Ishikawa (cell line): ENCODE results near the gene SH3RF1.

Source experiments
- CEBPB ChIP-seq: IDR thresholded peaks from 2 replicates; pipeline ENCODE4 v1.6.1; 2012
- EP300 ChIP-seq: IDR thresholded peaks from 2 replicates; pipeline ENCODE4 v1.6.1; 2012; ENCODE audit warnings: borderline replicate concordance
- RAD21 ChIP-seq: IDR thresholded peaks from 2 replicates; pipeline ENCODE4 v1.6.1; 2012; ENCODE audit warnings: low read depth
- TCF12 ChIP-seq: IDR thresholded peaks from 2 replicates; pipeline ENCODE4 v1.6.1; 2012; ENCODE audit warnings: low read depth
- ZBTB7A ChIP-seq: IDR thresholded peaks from 2 replicates; pipeline ENCODE4 v1.6.1; 2012; ENCODE audit warnings: low read depth
- TF ChIP-seq, protein P1 (sequence below): IDR thresholded peaks from 2 replicates; pipeline ENCODE4 v1.6.1; 2012; ENCODE audit warnings: low read depth, mild to moderate bottlenecking
- TF ChIP-seq, protein P2 (sequence below): IDR thresholded peaks from 2 replicates; pipeline ENCODE4 v1.6.1; 2012

DNA sequence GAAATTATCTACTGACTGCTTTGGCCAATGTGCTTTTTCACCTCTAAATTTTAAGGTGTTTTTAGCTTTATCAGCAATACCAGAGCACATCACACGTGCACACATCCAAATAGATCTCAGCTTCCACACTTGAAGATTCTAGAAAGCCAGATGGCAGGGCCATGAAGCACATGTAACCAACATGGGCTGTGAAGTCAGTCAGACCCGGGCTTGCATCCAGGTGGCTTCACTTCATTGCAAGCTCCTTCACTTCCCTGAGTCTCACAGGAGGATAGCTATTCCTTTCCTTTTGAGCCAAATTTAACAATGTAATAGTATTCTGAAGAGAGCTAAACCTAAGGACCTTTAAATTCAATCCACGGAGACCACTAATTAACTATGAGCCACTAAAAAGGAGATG, 86.5 kb downstream of the SH3RF1 start:
- TF ChIP-seq ZBTB7A (no peak), CEBPB (no peak), RAD21 (no peak), TCF12 (no peak), EP300 (no peak)
- TF ChIP-seq, protein P1, sequence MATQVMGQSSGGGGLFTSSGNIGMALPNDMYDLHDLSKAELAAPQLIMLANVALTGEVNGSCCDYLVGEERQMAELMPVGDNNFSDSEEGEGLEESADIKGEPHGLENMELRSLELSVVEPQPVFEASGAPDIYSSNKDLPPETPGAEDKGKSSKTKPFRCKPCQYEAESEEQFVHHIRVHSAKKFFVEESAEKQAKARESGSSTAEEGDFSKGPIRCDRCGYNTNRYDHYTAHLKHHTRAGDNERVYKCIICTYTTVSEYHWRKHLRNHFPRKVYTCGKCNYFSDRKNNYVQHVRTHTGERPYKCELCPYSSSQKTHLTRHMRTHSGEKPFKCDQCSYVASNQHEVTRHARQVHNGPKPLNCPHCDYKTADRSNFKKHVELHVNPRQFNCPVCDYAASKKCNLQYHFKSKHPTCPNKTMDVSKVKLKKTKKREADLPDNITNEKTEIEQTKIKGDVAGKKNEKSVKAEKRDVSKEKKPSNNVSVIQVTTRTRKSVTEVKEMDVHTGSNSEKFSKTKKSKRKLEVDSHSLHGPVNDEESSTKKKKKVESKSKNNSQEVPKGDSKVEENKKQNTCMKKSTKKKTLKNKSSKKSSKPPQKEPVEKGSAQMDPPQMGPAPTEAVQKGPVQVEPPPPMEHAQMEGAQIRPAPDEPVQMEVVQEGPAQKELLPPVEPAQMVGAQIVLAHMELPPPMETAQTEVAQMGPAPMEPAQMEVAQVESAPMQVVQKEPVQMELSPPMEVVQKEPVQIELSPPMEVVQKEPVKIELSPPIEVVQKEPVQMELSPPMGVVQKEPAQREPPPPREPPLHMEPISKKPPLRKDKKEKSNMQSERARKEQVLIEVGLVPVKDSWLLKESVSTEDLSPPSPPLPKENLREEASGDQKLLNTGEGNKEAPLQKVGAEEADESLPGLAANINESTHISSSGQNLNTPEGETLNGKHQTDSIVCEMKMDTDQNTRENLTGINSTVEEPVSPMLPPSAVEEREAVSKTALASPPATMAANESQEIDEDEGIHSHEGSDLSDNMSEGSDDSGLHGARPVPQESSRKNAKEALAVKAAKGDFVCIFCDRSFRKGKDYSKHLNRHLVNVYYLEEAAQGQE, result no peak
- TF ChIP-seq, protein P2, sequence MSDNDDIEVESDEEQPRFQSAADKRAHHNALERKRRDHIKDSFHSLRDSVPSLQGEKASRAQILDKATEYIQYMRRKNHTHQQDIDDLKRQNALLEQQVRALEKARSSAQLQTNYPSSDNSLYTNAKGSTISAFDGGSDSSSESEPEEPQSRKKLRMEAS, result no peak
